A204.1 (cell line): ENCODE results near the gene HCK.
"Not testable (repeated sequence)": the region's sequence is repeated elsewhere in the genome, so short reads cannot be mapped to it uniquely, and the experiment has no call there.

Experiments
- FAIRE-seq: peaks from 2 replicates; lab custom pipeline; 2012; peaks lifted over from hg19 to GRCh38; lab: Jason Lieb, UNC

HCK gene

GRCh38 chr20:32029561-32029960, 22.5 kb upstream of the HCK start:
- FAIRE-seq, result no peak

GRCh38 chr20:32031007-32031958, 20.8 kb upstream of the HCK start:
- no peak for FAIRE-seq

GRCh38 chr20:32033316-32033715, 18.7 kb upstream of the HCK start:
- FAIRE-seq, result no peak

GRCh38 chr20:32033721-32034120, 18.3 kb upstream of the HCK start:
- FAIRE-seq, result not testable (repeated sequence)

- no peak for FAIRE-seq
Measured at GRCh38 chr20:32034581-32035425, 17.2 kb upstream of the HCK start.

GRCh38 chr20:32035426-32035779, 16.6 kb upstream of the HCK start:
- FAIRE-seq, result no peak

- no peak for FAIRE-seq
Measured at GRCh38 chr20:32036252-32036651, 15.8 kb upstream of the HCK start.

GRCh38 chr20:32036716-32037485, 15.1 kb upstream of the HCK start:
- no peak for FAIRE-seq

DNA sequence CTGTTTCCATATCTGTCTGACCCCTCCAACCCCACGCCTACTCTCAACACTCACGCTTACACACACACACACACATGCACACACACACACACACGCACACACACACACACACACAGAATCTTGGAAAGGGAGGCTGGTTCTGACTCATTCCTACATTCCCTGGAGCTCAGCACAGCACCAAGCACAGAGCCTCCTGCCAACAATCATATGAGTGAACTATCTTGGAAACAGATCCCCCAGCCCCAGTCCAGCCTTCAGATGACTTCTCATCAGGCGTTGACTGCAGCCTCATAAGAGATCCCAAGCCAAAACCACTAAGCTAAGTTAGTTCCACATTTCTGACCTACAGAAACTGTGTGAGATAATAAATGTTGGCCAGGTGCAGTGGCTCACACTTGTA, 14.1 kb upstream of the HCK start:
- no peak for FAIRE-seq

DNA sequence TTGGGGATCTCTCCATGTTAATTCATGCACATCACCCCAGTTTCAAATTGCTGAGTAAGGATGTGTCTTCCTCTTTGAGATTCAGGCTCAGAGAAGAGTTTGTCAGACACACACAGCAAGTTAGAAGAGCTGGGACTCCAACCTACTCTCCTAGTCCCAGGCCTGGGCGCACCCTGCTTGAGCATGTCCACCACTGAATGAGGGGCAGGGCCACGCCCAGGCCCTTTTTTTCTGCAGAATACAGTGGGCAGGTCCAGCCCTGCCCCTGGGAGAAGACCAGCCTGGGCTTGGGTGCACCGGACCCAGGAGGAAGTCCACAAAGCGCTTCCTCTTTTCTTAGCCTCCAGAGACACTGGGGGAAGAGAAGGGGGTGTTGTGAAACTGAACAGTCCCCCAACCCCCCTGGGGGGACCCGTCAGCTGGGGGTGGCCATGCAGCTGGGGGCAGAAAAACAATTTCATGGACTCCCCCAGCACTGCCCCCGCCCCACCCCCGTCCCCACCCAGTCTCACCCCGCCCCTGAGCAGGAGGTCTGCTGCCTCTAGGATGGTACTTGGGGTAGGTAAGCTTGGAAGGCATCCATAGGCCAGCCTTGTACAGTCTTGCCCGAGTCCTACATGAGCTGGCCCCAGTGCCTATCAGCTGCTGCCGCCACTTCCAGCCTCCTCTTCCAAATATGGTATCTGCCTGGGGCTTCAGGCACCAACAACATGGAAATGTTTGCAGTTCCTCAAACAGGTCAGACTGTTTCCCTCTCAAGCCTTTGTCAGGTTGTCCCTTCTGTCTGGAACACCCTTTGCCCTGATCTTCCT, 11.7 kb upstream of the HCK start:
- FAIRE-seq, result no peak

GRCh38 chr20:32045999-32046398, 6.0 kb upstream of the HCK start:
- FAIRE-seq, result no peak

- no peak for FAIRE-seq
Measured at GRCh38 chr20:32050324-32050841, 1.7 kb upstream of the HCK start.

- FAIRE-seq, result no peak
Measured at GRCh38 chr20:32050851-32051556, 1.0 kb upstream of the HCK start.

GRCh38 chr20:32051720-32052089, 337 bp upstream of the HCK start:
- FAIRE-seq, result no peak

- FAIRE-seq, result no peak
Measured at GRCh38 chr20:32052778-32053362, 828 bp downstream of the HCK start.

DNA sequence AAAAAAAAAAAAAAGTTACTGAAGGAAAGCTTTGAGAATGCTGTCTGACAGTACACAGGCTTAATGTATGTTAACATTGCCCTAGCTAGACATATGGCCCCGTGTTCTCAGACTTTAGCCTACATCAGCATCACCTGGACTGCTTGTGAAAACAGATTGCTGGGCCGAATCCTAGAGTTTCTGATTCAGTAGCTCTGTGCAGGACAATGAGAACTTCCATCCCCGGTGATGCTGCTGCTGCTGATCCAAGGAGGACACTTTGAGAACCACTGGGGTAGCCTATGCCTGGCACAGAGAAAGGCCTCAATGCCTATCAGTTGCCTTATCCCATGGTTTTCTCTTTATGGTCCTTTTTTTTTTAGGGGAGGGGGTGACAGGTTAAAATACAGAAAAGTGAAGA, 1.6 kb downstream of the HCK start:
- no peak for FAIRE-seq

DNA sequence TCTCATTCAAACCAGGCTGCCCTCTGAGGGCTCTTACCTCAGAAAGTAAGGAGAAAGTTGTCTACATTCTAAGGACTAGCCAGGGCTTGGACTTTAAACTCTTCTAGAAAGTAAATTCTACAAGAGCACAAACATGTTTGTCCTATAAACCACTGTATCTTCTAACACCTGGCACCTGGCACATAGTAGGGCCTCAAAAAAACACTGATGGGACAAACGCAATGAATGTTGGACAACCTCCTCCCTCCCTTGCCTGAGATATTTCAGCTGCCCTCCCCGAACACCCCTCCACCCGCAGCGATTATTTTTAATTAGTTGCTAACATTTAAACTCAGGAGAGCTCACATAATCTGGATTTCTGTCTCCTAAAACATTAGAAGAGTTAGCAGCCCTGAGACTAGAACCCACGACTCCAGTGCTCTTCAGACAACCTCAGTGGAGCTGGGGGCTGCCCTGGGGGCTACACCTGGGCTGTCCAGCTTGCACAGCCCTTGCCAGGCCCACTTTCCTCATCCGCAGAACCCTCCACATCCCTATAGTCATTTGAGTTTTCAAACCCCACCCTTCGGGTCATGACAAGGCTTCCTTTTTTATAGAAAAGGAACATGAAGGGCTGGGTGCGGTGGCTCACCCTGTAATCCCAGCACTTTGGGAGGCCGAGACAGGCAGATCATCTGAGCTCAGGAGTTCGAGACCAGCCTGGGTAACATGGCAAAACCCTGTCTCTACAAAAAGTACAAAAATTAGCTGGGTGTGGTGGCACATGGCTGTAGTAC, 4.9 kb downstream of the HCK start:
- FAIRE-seq, result no peak

- no peak for FAIRE-seq
Measured at GRCh38 chr20:32057656-32058184, 5.7 kb downstream of the HCK start.

GRCh38 chr20:32059189-32059588, 7.1 kb downstream of the HCK start:
- no peak for FAIRE-seq
